ENCODE data around the gene MTHFD1L.

- TF ChIP-seq CTCF (IDR thresholded peaks at IDR 0.05) (no peak), POLR2A (IDR thresholded peaks at IDR 0.05) (no peak)
Measured at GRCh38 chr6:151005896-151006632, 140.6 kb downstream of the MTHFD1L start.

Data from Peyer's patch (tissue), 4 donors.